Loucy (cell line): ENCODE measurements around the gene SART1.

ENCODE experiments used
- H2AFZ ChIP-seq: fragments of 200-600 bp; sonication (generic); 2 replicates; pipeline ENCODE4 v1.6.0; 2016; ENCODE audit warnings: antibody characterized with exemption, mild to moderate bottlenecking, low read length, moderate library complexity
- H3F3A ChIP-seq: fragments of 200-600 bp; 2 replicates; pipeline ENCODE4 v1.6.0; 2016; ENCODE audit warnings: antibody characterized with exemption, low read depth, mild to moderate bottlenecking
- H3K27me3 ChIP-seq: fragments of 200-600 bp; sonication (generic); 2 replicates; pipeline ENCODE4 v1.6.1; 2014; ENCODE audit warnings: low read length, mild to moderate bottlenecking; ENCODE audit not compliant: insufficient read depth, poor library complexity, severe bottlenecking
- H3K36me3 ChIP-seq: fragments of 200-600 bp; sonication (generic); 2 replicates; pipeline ENCODE4 v1.6.1; 2016; ENCODE audit warnings: low read length; ENCODE audit not compliant: insufficient read depth
- H3K4me1 ChIP-seq: fragments of 200-600 bp; sonication (generic); 2 replicates; pipeline ENCODE4 v1.5.1; 2014; ENCODE audit warnings: low read length, mild to moderate bottlenecking; ENCODE audit not compliant: insufficient read depth, poor library complexity, severe bottlenecking
- H3K4me2 ChIP-seq: fragments of 200-600 bp; sonication (generic); 2 replicates; pipeline ENCODE4 v1.6.0; 2014; ENCODE audit warnings: antibody characterized with exemption, low read length, low read depth, mild to moderate bottlenecking; ENCODE audit not compliant: poor library complexity, severe bottlenecking
- H3K4me3 ChIP-seq: fragments of 200-600 bp; sonication (generic); 2 replicates; pipeline ENCODE4 v1.5.1; 2014; ENCODE audit warnings: low read length, mild to moderate bottlenecking, mixed read lengths; ENCODE audit not compliant: poor library complexity, severe bottlenecking
- H3K79me2 ChIP-seq: fragments of 200-600 bp; sonication (generic); 2 replicates; pipeline ENCODE4 v1.6.1; 2014; ENCODE audit warnings: low read length; ENCODE audit not compliant: insufficient read depth
- H3K9ac ChIP-seq: fragments of 200-600 bp; sonication (generic); 2 replicates; pipeline ENCODE4 v1.6.0; 2014; ENCODE audit warnings: mild to moderate bottlenecking, low read depth, low read length, moderate library complexity; ENCODE audit not compliant: poor library complexity, severe bottlenecking
- H3K9me2 ChIP-seq: fragments of 200-600 bp; sonication (generic); replicated peaks from 2 replicates; pipeline ENCODE4 v1.6.1; 2016; ENCODE audit warnings: low read depth, low read length, mixed read lengths
- H3K9me3 ChIP-seq: fragments of 200-600 bp; sonication (generic); 2 replicates; pipeline ENCODE4 v1.6.1; 2014; ENCODE audit warnings: mild to moderate bottlenecking, antibody characterized with exemption, low read length, low read depth; ENCODE audit not compliant: insufficient read depth
- H4K20me1 ChIP-seq: fragments of 200-600 bp; sonication (generic); 2 replicates; pipeline ENCODE4 v1.6.0; 2014; ENCODE audit warnings: antibody characterized with exemption, low read length, mild to moderate bottlenecking; ENCODE audit not compliant: insufficient read depth, poor library complexity, severe bottlenecking
- CTCF ChIP-seq: fragments of 200-600 bp; sonication (generic); conservative IDR thresholded peaks from 2 replicates; pipeline ENCODE4 v1.5.1; 2014; ENCODE audit warnings: mild to moderate bottlenecking, antibody characterized with exemption, low read length
- EZH2phosphoT487 ChIP-seq: fragments of 200-600 bp; IDR thresholded peaks from 2 replicates; pipeline ENCODE4 v1.6.1; 2018; ENCODE audit warnings: antibody characterized with exemption, mild to moderate bottlenecking, moderate library complexity, borderline replicate concordance

The SART1 gene

GRCh38 chr11:65981101-65981740, 19.7 kb downstream of the SART1 start:
- H3K4me3 ChIP-seq: no peak overlapping the region

GRCh38 chr11:65981972-65982823, 20.7 kb downstream of the SART1 start:
- no peaks in the 10 kb centered on the region for H3F3A ChIP-seq
- TF ChIP-seq EZH2phosphoT487 (no peak), CTCF (no peak)
- no peaks in the 10 kb centered on the region for H3K9me3 ChIP-seq

More at GRCh38 chr11:65981101-65981740, 19.7 kb downstream of the SART1 start:
- H3K4me2 ChIP-seq: no peak overlapping the region
- no peak for TF ChIP-seq CTCF
- no peak for TF ChIP-seq EZH2phosphoT487
- peaks cover 34% of the 10 kb centered on the region; the same call in 1 of the 2 replicates for H3K36me3 ChIP-seq
- H3F3A ChIP-seq: no peaks in the 10 kb centered on the region
- H2AFZ ChIP-seq: no peak overlapping the region
- H4K20me1 ChIP-seq: no peaks in the 10 kb centered on the region
- no peaks in the 10 kb centered on the region for H3K4me1 ChIP-seq
- no peaks in the 10 kb centered on the region for H3K9me2 ChIP-seq
- no peaks in the 10 kb centered on the region for H3K79me2 ChIP-seq
- H3K9ac ChIP-seq: no peak overlapping the region
- no peaks in the 10 kb centered on the region for H3K27me3 ChIP-seq
- no peaks in the 10 kb centered on the region for H3K9me3 ChIP-seq

GRCh38 chr11:65982824-65983588, 21.5 kb downstream of the SART1 start:
- TF ChIP-seq CTCF (no peak), EZH2phosphoT487 (no peak)
- Histone ChIP-seq H3K4me2 (no peak overlapping the region), H3K9ac (no peak overlapping the region)

More at GRCh38 chr11:65981972-65982823, 20.7 kb downstream of the SART1 start:
- Histone ChIP-seq H3K9me2 (no peaks in the 10 kb centered on the region), H3K79me2 (no peaks in the 10 kb centered on the region), H2AFZ (no peak overlapping the region), H3K36me3 (peaks cover 25% of the 10 kb centered on the region; the same call in 1 of the 2 replicates), H3K4me1 (no peaks in the 10 kb centered on the region), H4K20me1 (no peaks in the 10 kb centered on the region), H3K4me3 (no peak overlapping the region), H3K27me3 (no peaks in the 10 kb centered on the region), H3K9ac (no peak overlapping the region), H3K4me2 (no peak overlapping the region)

More at GRCh38 chr11:65982824-65983588, 21.5 kb downstream of the SART1 start:
- no peaks in the 10 kb centered on the region for H3K4me1 ChIP-seq
- peaks cover 17% of the 10 kb centered on the region; the same call in 1 of the 2 replicates for H3K36me3 ChIP-seq
- H3K79me2 ChIP-seq: no peaks in the 10 kb centered on the region
- no peak overlapping the region for H3K4me3 ChIP-seq
- no peaks in the 10 kb centered on the region for H3F3A ChIP-seq
- no peaks in the 10 kb centered on the region for H4K20me1 ChIP-seq
- no peaks in the 10 kb centered on the region for H3K9me2 ChIP-seq
- H3K9me3 ChIP-seq: no peaks in the 10 kb centered on the region
- H3K27me3 ChIP-seq: no peaks in the 10 kb centered on the region
- no peak overlapping the region for H2AFZ ChIP-seq
